GM21360 (cell line): ENCODE results near the gene PHKG2.

Experiments
- ATAC-seq: cut with Tn5 transposase; IDR thresholded peaks from one replicate; pipeline ENCODE4 v1.9.1; 2021; ENCODE audit warnings: mild to moderate bottlenecking, moderate library complexity; ENCODE audit not compliant: unreplicated experiment

PHKG2 gene

DNA sequence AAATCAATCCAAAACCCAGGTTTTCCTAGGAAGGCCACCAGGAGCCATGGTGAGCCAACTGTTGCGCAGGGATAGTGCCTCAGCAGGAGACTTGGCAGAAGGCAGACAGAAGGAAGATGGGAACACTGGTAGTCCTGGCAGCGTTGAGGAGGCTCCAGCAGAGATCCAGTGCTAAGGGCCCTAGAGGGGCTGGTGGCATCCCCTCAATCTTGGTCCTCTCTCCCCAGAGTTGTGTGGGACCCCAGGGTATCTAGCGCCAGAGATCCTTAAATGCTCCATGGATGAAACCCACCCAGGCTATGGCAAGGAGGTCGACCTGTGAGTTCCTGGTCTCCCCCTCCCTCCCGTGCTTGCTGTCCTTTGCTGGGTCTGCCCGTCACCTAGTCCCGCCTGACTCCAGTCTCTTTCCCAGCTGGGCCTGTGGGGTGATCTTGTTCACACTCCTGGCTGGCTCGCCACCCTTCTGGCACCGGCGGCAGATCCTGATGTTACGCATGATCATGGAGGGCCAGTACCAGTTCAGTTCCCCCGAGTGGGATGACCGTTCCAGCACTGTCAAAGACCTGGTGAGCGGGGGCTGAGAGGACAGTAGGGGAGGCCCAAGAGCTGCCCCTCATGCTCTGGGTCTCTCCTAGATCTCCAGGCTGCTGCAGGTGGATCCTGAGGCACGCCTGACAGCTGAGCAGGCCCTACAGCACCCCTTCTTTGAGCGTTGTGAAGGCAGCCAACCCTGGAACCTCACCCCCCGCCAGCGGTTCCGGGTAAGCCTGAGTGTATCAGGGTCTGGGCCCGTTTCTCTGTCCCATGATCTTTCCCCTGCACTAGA, 7.9 kb downstream of the PHKG2 start:
- ATAC-seq: no peak

DNA sequence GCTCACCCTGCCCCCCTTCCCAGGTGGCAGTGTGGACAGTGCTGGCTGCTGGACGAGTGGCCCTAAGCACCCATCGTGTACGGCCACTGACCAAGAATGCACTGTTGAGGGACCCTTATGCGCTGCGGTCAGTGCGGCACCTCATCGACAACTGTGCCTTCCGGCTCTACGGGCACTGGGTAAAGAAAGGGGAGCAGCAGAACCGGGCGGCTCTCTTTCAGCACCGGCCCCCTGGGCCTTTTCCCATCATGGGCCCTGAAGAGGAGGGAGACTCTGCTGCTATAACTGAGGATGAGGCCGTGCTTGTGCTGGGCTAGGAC, 8.5 kb downstream of the PHKG2 start:
- no peak for ATAC-seq

DNA sequence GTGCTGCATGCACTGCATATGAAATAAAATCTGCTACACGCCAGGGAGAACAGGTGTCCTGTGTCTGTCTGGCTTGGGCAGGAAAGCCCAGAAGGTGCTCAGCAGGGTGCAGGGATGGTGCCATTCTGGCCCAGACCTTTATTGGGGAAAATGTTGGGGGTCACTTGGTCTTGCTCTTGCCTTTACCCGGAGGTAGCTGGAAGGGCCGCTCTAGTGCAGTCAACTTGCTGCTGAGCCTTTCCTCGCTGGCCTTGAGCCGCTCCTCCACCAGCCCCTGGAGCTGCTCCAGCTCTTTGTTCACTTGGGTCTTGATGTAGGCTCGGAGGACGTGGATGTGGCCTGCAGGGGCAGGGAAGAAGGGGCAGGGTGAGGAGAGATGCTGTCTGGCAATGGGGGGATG, 9.1 kb downstream of the PHKG2 start:
- no peak for ATAC-seq

- no peak for ATAC-seq
Observed at GRCh38 chr16:30758988-30759491, 10.8 kb downstream of the PHKG2 start.

DNA sequence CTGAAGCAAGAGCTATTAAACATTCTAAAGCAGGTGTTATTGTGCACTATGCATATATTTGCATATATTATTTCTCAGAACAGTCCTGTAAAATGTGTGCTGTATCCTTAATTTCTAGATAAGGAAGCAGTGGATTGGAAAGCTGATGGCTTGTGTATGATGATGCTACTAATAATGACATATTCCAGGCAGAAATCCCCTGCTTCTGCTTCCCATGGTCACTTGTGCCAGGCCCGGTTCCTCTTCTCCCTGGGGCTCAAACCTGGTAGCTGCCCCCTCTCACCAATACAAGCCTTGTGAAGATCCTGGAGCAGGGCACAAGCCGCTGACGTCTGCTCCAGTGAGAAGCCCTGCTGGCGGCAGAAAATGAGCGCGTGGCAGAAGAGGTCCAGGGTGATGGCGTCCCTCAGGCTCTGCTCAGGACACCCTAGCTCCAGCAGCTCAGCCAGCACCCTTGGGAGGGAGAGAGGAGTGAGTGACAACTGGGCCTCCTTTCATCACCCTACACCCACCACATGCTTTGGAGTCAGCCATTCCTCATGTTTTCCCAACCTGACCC, 11.9 kb downstream of the PHKG2 start:
- no peak for ATAC-seq

GRCh38 chr16:30760577-30761426, 12.6 kb downstream of the PHKG2 start:
- ATAC-seq: no peak

DNA sequence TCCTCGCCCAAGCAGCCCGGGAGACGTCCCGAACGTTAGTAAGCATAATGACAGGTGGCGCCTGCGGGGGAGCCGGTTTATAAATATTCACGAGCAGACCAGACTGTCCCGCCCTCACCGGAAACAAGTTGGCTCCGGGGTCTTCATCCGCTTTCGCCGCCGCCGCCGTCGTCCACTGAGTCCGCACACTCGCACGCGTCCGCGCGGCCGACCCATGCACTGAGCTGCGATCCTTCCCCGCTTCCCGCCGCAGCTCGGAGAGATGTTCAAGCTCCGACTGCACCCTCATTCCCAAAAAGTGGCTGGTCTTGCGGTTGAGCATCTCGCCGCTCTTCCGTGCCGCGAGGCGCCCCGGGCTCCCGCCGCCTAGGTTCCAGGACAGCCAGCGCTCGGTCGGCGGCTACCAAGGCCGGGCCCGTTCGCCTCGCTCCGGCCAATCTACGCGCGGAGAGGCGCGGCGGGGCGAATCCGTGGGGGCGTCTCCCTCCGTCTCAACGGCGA, 13.3 kb downstream of the PHKG2 start:
- peak; percentile 27 for ATAC-seq

DNA sequence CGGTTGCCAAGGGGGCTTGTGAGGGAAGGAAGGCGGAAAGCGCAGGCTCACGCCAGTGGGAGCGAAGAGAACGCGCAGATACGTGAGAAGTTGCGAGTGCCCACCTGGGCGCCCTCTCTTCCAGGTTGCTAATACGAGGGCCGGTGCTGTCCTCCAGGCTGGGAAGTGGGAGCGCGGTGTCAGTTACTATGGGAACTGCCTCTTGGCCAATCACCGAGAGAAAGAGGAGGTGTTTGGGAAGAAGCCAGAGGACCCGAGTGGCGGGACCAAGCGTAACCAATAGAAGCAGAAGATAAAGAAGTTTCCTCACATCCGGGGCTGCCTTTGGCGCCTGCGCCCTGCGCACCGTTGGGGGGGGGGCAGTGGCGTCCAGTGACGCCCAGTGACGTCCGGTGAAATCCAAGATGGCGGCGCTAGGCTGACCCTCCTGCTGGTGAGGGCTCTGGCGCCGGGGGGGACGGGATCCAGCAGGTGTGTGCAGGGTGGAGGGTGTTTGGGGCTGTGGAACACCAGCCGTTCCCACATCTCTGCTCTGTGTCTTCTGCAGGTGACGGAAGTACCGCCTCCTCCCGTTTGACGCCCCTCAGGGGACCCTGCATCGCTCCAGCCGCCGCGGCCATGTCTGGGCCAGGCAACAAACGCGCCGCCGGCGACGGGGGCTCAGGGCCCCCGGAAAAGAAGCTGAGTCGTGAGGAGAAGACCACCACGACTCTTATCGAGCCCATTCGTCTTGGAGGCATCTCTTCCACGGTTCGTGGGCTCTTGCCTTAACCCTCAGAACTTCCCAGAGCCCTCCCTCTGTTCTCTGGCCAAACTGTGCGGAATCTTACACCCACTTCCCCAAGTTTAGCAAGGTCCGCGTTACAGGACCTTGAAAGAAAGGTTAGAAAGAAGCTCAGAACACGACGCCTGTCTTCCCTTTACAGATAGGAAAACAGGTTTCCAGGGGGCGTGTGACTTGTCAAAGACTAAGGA, 14.0 kb downstream of the PHKG2 start, which contains the start of the genes CFAP119 and RNF40:
Gene CFAP119, minus strand, starts transcription at position 135 of the 975 bp plus-strand sequence. CDS start 314 bp downstream, outside the sequence.
Gene RNF40, plus strand, starts transcription at position 395 of the 975 bp plus-strand sequence. Its CDS starts 224 bp downstream, at position 619.
- ATAC-seq: peak; percentile 63

- no peak for ATAC-seq
Observed at GRCh38 chr16:30762991-30763725, 14.9 kb downstream of the PHKG2 start.

GRCh38 chr16:30764086-30764485, 15.9 kb downstream of the PHKG2 start:
- ATAC-seq: no peak

DNA sequence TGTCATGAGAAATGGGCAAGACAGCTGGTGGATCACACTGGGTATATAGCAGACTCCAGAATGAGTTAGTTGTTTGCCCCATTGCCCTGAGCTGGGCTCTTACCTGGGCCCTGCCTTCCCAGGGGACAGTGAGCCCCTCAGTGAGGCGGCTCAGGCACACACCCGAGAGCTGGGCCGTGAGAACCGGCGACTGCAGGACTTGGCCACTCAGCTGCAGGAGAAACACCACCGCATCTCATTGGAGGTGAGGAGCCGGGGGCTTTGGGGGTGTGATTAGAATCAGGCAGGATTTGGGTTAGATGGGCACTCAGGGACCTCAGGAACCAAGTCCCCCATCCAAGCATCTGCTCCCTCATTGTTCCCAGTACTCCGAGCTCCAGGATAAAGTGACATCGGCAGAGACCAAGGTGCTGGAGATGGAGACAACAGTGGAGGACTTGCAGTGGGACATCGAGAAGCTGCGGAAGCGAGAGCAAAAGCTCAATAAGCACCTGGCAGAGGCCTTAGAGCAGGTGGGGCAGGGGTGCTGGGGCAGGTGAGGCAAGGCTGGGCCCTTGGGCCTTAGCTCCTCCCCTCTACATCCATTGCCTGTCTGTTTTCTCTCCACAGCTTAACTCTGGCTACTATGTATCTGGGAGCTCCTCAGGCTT, 16.7 kb downstream of the PHKG2 start:
- ATAC-seq: no peak

DNA sequence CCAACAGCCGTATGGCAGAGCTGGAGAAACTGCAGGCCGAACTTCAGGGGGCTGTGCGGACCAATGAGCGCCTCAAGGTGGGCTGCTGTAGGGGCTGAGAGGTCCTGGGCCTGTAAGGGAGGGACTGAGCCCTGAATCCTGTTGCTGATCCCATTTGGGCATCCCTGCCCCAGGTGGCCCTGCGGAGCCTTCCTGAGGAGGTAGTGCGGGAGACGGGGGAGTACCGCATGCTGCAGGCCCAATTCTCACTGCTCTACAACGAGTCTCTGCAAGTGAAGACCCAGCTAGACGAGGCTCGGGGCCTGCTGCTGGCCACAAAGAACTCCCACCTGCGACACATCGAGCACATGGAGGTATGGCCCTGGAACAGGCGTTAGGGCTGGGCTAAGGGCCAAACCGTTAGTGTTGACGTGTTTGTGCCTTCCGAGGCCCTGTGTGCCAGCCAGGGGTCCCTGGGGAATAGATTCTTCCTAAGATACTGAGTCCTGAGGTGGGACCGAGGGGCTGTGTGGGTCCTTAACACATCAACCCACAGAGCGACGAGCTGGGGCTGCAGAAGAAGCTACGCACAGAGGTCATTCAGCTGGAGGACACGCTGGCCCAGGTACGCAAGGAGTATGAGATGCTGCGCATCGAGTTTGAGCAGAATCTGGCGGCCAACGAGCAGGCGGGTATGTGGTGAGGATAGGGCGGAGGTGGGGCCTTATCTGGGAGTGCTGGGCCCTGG, 18.1 kb downstream of the PHKG2 start:
- no peak for ATAC-seq

GRCh38 chr16:30766933-30767284, 18.7 kb downstream of the PHKG2 start:
- no peak for ATAC-seq

DNA sequence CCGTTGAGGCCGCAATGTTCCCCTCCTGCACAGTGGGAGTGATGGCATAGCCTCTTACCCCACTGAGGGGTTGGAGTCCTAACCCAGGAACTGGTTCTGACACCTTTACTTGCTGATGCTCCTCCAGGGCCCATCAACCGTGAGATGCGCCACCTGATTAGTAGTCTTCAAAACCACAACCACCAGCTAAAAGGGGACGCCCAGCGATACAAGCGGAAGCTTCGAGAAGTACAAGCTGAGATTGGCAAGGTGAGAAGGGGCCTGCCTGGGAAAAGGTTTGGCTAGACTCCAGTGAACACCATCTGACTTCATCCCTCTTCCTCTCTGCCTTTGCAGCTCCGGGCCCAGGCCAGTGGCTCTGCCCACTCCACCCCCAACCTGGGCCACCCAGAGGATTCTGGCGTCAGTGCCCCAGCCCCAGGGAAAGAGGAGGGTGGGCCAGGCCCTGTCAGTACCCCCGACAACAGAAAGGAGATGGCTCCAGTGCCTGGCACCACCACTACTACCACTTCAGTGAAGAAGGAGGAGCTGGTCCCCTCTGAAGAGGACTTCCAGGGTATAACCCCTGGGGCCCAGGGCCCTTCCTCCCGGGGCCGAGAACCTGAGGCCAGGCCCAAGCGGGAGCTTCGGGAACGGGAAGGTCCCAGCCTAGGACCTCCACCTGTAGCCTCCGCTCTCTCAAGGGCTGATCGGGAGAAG, 19.7 kb downstream of the PHKG2 start:
- no peak for ATAC-seq

- ATAC-seq: no peak
Observed at GRCh38 chr16:30768583-30769181, 20.5 kb downstream of the PHKG2 start.

- ATAC-seq: no peak
Observed at GRCh38 chr16:30769379-30770089, 21.3 kb downstream of the PHKG2 start.

DNA sequence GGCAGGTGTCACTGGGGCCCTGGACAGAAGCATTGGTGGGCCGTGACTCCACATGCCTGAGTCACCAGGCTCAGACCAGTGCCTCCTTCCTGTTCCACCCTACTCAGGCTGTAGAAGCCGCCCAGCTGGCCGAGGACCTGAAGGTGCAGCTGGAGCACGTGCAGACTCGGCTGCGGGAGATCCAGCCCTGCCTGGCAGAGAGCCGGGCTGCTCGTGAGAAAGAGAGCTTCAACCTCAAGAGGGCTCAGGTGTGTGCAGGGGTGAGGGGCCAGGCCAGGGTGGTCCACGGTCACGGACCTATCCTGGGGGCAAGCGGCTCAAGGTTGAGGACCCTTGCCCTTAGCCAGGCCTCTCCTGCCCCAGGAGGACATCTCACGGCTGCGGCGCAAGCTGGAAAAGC, 23.5 kb downstream of the PHKG2 start:
- no peak for ATAC-seq
